ENCODE measurements around the gene PFN1.

PFN1 gene

GRCh38 chr17:4967539-4968485 lies 19.5 kb upstream of the PFN1 start, which contains the start of gene SPAG7:
Gene SPAG7, minus strand, starts transcription at chr17:4967817. Its CDS starts 13 bp downstream, at chr17:4967804.
- DNase-seq (ENCODE audit: low spot score) = peak; percentile 95

- DNase-seq (ENCODE audit: low spot score) = peak; percentile 99
These were observed 18.7 kb upstream of the PFN1 start for GRCh38 chr17:4966844-4967538.

- no peak for DNase-seq (ENCODE audit: low spot score)
These were observed 17.1 kb upstream of the PFN1 start for GRCh38 chr17:4965311-4965986.

- DNase-seq (ENCODE audit: low spot score) = no peak
These were observed 12.1 kb upstream of the PFN1 start for GRCh38 chr17:4960279-4960922.

GRCh38 chr17:4959261-4959965 lies 11.1 kb upstream of the PFN1 start:
- DNase-seq (ENCODE audit: low spot score) = no peak

- no peak for DNase-seq (ENCODE audit: low spot score)
These were observed 9.8 kb upstream of the PFN1 start for GRCh38 chr17:4958102-4958501.

GRCh38 chr17:4956493-4957061 lies 8.2 kb upstream of the PFN1 start:
- no peak for DNase-seq (ENCODE audit: low spot score)

GRCh38 chr17:4955091-4955490 lies 6.8 kb upstream of the PFN1 start:
- no peak for DNase-seq (ENCODE audit: low spot score)

GRCh38 chr17:4953451-4953961 lies 5.2 kb upstream of the PFN1 start:
- DNase-seq (ENCODE audit: low spot score) = no peak

GRCh38 chr17:4951486-4951885 lies 3.2 kb upstream of the PFN1 start:
- no peak for DNase-seq (ENCODE audit: low spot score)

- no peak for DNase-seq (ENCODE audit: low spot score)
These were observed 2.4 kb upstream of the PFN1 start, which contains the start of gene ENO3 for GRCh38 chr17:4950746-4951204. Gene ENO3, plus strand, starts transcription at chr17:4951119. Its CDS starts 711 bp downstream, at chr17:4951830.

- no peak for DNase-seq (ENCODE audit: low spot score)
These were observed 1.9 kb upstream of the PFN1 start for GRCh38 chr17:4950075-4950745.

GRCh38 chr17:4949321-4950074 lies 1.2 kb upstream of the PFN1 start:
- peak; percentile 86 for DNase-seq (ENCODE audit: low spot score)

- peak; percentile 74 for DNase-seq (ENCODE audit: low spot score)
These were observed 596 bp upstream of the PFN1 start for GRCh38 chr17:4948931-4949320.

GRCh38 chr17:4947411-4948165 lies 742 bp downstream of the PFN1 start:
- DNase-seq (ENCODE audit: low spot score) = peak; percentile 64

- DNase-seq (ENCODE audit: low spot score) = no peak
These were observed 1.3 kb downstream of the PFN1 start for GRCh38 chr17:4947010-4947410.

- no peak for DNase-seq (ENCODE audit: low spot score)
These were observed 1.9 kb downstream of the PFN1 start for GRCh38 chr17:4946312-4946976.

GRCh38 chr17:4945944-4946280 lies 2.4 kb downstream of the PFN1 start:
- DNase-seq (ENCODE audit: low spot score) = no peak

Data from CD4-positive, alpha-beta T cell treated with Interleukin-15 for 4 hours (primary cell).